Fibroblast of villous mesenchyme (primary cell): Measurements from ENCODE around the gene KLF18. TPM values are rescaled to one million over a fixed set of nuclear protein-coding genes. Genes with fewer than 3 reads are reported as not detected.
"Not testable (repeated sequence)": the region's sequence is repeated elsewhere in the genome, so short reads cannot be mapped to it uniquely, and the experiment has no call there.

Experiments
- DNase-seq: peaks from one replicate; pipeline ENCODE4 v3.0.0-alpha.2; 2010; ENCODE audit warnings: low read depth
- H3K4me3 ChIP-seq: 2 replicates; pipeline ENCODE4 v1.5.1; 2011; ENCODE audit warnings: low read depth, mild to moderate bottlenecking, low read length
- total RNA-seq: library from RNA; depleted of rRNA; stranded (reverse); fragments of >200 nt; gene quantifications from 2 replicates; pipeline ENCODE4 v1.2.3, GENCODE V29; 2012
- TF ChIP-seq, protein P1 (sequence below): IDR thresholded peaks from 2 replicates; pipeline ENCODE4 v1.5.1; 2012; ENCODE audit warnings: low read depth, mild to moderate bottlenecking, low read length; ENCODE audit not compliant: insufficient read depth

KLF18 gene
- total RNA-seq, 1 donor = not detected

DNA sequence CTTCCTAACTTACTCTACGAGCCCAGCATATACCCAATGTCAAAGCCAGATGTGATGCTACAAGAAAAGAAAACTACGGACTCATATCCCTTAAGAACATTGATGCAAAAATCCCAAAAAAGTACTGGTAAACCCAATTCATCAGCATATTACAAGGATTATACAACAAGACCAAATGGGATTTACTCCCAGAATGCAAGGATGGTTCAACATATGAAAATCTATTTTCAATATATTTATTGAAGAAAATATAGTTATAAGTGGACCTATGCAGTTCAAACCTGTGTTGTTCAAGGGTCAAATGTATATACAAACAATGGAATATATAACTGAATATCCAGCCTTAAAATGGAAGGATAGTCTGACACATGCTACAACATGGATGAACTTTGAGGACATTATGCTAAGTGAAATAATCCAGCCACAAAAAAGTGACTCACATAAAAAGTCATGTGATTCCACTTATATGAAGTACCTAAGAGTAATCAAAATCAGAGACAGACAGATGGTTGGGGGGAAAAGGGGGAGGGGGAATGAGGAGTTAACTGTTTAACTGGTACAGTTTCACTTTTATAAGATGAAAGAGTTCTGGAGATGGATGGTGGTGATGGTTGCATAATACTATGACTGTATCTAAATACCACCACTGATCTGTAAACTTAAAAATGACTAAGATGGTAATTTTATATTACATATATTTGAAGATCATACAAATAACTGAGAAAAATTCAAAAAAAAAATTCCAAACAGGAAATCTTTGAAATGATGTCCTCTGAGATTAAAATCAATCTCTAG is 3.7 kb upstream of the KLF18 start:
- TF ChIP-seq, protein P1, sequence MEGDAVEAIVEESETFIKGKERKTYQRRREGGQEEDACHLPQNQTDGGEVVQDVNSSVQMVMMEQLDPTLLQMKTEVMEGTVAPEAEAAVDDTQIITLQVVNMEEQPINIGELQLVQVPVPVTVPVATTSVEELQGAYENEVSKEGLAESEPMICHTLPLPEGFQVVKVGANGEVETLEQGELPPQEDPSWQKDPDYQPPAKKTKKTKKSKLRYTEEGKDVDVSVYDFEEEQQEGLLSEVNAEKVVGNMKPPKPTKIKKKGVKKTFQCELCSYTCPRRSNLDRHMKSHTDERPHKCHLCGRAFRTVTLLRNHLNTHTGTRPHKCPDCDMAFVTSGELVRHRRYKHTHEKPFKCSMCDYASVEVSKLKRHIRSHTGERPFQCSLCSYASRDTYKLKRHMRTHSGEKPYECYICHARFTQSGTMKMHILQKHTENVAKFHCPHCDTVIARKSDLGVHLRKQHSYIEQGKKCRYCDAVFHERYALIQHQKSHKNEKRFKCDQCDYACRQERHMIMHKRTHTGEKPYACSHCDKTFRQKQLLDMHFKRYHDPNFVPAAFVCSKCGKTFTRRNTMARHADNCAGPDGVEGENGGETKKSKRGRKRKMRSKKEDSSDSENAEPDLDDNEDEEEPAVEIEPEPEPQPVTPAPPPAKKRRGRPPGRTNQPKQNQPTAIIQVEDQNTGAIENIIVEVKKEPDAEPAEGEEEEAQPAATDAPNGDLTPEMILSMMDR = no peak
- DNase-seq = no peak
- no peak overlapping the region for H3K4me3 ChIP-seq

DNA sequence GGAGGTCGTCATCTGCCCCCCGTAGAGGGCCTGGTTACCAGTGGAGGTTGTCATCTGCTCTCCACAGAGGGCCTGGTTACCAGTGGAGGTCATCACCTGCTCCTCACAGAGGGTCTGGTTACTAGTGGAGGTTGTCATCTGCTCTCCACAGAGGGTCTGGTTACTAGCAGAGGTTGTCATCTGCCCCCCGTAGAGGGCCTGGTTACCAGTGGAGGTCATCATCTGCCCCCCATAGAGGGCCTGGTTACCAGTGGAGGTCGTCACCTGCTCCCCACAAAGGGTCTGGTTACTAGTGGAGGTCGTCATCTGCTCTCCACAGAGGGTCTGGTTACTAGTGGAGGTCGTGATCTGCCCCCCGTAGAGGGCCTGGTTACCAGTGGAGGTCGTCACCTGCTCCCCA is 1.9 kb downstream of the KLF18 start:
- H3K4me3 ChIP-seq, DNase-seq: not testable (repeated sequence)

- TF ChIP-seq, protein P1 = no peak
- no peak overlapping the region for H3K4me3 ChIP-seq
- DNase-seq = no peak
Measured at GRCh38 chr1:44138239-44138638, 3.2 kb downstream of the KLF18 start.

DNA sequence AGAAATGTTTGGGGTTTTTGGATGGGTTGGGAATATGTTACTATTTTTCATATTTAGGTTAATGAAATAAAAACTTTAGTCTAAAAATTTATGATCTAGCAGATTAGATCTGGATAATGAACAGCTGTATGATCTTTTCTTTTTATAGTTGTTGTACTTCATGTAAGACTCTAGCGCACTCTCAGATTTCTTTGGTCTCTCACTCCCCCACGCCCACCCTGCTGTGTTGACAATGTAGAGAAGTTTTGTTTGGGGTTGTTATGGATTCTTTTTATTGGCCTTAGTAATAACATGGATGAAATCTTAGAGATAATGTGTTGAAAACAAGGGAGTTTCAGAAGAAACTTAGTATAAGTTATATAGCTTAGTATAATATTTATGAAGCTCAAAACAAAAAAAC is 5.5 kb downstream of the KLF18 start:
- DNase-seq = peak; percentile 53
- no peak overlapping the region for H3K4me3 ChIP-seq
- TF ChIP-seq, protein P1 = no peak

- H3K4me3 ChIP-seq = no peak overlapping the region
- no peak for DNase-seq
- TF ChIP-seq, protein P1 = no peak
Measured at GRCh38 chr1:44134071-44134920, 7.1 kb downstream of the KLF18 start.

- no peak for DNase-seq
- H3K4me3 ChIP-seq = no peak overlapping the region
- TF ChIP-seq, protein P1 = no peak
Measured at GRCh38 chr1:44131411-44131810, 10.0 kb downstream of the KLF18 start.

DNA sequence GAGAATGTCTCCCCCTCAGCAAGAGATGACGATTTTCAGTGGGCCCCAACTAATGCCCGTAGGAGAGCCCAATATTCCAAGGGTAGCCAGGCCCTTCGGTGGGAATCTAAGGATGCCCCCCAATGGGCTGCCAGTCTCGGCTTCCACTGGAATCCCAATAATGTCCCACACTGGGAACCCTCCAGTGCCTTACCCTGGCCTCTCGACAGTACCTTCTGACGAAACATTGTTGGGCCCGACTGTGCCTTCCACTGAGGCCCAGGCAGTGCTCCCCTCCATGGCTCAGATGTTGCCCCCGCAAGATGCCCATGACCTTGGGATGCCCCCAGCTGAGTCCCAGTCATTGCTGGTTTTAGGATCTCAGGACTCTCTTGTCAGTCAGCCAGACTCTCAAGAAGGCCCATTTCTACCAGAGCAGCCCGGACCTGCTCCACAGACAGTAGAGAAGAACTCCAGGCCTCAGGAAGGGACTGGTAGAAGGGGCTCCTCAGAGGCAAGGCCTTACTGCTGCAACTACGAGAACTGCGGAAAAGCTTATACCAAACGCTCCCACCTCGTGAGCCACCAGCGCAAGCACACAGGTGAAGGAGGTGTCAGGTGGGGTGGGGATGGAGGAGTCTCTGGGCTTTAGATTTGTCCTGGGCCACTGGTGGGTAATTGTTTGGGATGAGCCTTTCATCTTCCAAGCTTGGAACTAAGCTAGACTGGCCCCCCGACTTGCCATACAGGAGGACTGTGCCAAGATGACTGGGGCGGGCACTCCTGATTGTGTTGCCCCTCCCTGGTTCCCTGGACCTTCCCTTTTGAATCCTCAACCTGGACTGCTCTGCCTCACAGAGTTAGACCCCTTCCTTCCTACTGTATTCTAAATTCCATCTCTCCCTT is 11.6 kb downstream of the KLF18 start:
- no peak for DNase-seq
- TF ChIP-seq, protein P1 = no peak
- no peak overlapping the region for H3K4me3 ChIP-seq
